Heart left ventricle (tissue), 13 donors: Measurements from ENCODE around the gene SORCS2.

Experiments used
- CTCF ChIP-seq, 12 donors: fragments of 200-600 bp; sonication (generic) in 4 of 12; IDR thresholded peaks; one replicate each; pipeline versions ENCODE4 v1.5.0 to v1.8.0; 2018 to 2022; ENCODE audit warnings: antibody characterized with exemption in 12 of 12, mild to moderate bottlenecking in 5 of 12
- POLR2A ChIP-seq, 2 donors: fragments of 450-650 bp; IDR thresholded peaks; one replicate each; pipeline ENCODE4 v1.6.1; 2017; ENCODE audit warnings: antibody characterized with exemption in 2 of 2, mild to moderate bottlenecking in 2 of 2, moderate library complexity in 2 of 2
- donor health status: ischemic (EF 13 %, LVEDD 7.1; RV severe dilation, severe dysfunction).
- donor health status: DM: no; HTN: yes; CAD: no.
- donor health status: DM: no; HTN: no; CAD: no.
- donor health status: ischemic (EF 25% LVEDD 6.9; RV normal size, moderate dysfunction).
- donor health status: ischemic (EF 25% LVEDD 5.7; RV mildly dilated, moderate dysfunction).
- donor health status: ischemic (EF 35%, LVEDD 5.7; RV mildly dilated, moderate dysfunction).
- donor health status: nonischemic (EF 11% LVEDD 7.7; RV severe dilation, severe dysfunction).
- donor health status: DM: yes; HTN: yes; CAD: no.
- donor health status: PGD.
- donor health status: ischemic (EF 29% LVEDD 5.4; RV normal size, mild dysfunction).
- donor health status: nonischemic (EF 23%, LVEDD 6.1; RV moderate dilation, normal function).

DNA sequence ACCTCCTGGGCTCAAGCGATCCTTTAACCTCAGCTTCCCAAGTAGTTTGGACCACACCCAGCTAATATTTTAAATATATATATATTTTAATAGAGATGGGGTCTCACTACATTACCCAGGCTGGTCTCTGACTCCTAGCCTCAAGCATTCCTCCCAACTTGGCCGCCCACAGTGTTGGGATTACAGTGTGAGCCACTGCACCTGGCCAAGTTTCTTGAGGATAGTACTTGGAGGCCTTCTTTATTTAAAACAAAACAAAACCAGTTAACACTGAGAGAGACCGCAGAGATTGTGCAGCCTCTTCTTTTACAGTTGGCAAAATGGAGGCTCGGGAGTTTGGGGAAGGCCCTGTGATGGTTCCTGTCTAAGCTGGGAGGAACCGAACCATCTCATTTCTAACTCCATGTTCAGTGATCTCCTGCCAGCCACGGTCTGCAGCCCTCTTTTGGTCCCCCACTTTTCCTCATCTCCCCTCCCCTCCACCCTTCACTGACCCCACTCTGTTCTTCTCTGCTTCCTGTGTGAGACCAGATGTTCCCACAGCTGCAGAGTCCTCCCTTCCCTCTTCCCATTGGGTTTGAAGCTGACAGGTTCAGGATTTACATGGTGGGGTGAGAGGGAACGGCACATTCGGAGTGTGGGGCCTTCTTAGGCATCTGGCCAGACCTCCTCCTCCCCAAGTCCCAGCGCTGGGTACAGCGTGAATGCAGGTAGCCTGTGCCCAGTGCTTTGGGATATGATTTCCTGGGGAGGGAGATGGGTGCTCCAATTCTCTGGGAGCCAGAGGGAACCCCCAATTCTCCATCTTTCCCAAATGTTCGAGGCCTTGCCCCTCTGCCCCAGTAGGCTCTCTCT is 1.4 kb upstream of the SORCS2 start:
- no peak for TF ChIP-seq CTCF (IDR thresholded peaks at IDR 0.05)
- no peak for TF ChIP-seq POLR2A (IDR thresholded peaks at IDR 0.05)
